ENCODE measurements around the gene KIF21B.
"Not testable (repeated sequence)": the region's sequence is repeated elsewhere in the genome, so short reads cannot be mapped to it uniquely, and the experiment has no call there.

The KIF21B gene

GRCh38 chr1:200969726-200970561 lies 53.6 kb downstream of the KIF21B start:
- no peak for DNase-seq

DNA sequence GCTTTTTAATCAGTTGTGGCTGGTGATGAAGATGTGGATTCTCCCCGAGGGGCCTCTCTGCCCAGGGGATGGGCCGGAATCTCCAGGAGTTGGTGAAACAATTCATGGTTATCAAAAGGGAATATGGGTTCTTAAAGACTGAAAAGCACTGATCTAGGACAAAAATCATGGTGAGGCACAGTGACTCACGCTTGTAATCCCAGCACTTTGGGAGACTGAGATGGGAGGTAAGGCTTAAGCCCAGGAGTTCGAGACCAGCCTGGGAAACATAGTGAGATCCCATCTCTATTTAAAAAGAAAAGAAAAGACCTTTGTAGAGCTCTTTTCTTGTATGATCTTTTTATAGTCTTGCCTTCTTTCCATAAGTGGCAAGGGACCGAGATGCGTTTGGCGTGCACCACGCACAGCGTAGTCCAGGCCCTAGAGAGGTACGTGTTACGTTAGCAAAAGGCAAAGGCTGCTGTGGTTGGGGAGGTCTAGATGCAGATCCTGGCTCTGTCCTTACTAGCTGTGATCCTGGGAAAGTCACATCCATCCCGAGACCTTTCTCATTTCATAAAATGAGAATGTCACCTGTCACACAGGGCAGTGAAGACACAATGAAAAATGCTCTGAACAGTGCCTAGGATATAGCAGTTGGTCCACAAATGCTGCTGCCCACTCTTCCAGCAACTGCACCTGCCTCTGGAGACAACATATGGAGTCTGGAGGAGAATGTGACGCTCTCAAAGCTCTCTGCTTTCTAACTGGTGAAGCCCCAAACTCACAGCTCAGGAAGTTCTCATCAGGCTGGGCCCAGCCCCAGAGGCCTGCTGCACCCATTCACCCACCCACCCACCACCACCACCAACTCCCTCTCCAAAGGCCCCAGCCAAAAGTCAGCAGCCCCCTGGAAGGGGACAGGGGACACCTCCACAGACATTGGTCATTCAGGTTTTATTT lies 54.8 kb downstream of the KIF21B start:
- no peak for DNase-seq

GRCh38 chr1:200967693-200968468 lies 55.6 kb downstream of the KIF21B start:
- no peak for DNase-seq

DNA sequence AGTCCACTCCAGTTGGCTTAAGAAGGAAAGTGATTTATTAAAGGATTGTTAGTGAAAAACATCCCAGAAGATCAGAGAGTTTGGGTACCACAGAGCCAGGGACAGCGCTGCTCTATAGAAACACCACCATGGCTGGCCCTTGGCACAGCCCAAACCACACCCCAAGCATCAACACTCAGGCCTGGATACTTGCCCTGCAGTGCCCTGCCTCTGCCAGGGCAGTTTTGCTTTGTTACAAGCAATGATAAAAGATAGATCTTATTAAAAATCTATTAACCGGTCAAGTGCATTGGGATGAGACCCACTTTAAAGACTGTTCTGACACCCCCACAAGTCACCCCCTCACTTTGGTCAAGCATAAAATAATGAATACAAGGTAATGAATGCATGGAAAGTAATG lies 56.6 kb downstream of the KIF21B start:
- DNase-seq, result no peak

DNA sequence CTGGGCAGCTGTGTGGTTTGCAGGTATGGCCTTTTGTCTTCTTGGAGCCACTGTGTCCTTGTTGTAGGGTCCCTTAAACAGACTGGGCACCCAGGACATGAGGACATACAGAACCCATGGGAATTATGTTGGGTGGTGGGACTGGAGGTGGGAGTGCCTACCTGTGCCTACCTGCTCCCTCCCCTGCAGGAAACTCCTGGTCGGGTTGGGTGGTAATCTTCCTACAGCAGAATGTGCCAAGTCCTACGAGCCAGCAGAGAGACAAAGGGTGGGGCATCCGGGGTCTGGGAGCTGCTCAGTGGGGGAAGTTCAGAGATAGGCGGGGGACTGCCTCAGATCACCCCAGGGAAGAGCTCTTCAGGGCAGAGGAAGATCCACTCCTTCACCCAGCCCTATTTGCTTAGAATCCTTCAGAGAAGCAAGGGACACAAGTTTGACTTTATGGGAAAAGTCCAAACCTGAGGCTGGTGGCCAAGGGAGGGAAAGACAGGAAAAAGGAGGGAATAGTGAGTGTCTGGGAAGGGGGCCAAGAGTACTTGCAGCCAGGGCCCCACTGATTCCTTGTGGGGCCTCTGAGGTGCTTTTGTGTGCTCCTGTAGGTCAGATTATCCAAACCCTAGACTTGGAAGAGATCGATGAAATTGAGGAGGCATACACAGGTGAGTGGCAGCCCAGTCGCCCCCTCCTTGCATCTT lies 58.3 kb downstream of the KIF21B start:
- DNase-seq, result no peak

DNA sequence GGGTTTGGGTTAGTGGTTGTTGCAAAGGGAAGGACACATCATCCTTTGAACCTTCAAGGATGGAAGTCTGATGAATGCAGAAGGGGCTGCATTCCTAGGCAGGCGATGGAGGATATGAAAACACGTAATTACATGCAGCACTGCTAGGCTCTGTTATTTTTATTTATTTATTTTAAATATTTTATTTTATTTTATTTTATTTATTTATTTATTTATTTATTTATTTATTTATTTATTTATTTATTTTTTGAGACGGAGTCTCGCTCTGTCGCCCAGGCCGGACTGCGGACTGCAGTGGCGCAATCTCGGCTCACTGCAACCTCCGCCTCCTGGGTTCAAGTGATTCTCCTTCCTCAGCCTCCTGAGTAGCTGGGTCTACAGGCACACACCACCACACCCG lies 59.6 kb downstream of the KIF21B start:
- not testable (repeated sequence) for DNase-seq

GRCh38 chr1:200963076-200963475 lies 60.4 kb downstream of the KIF21B start:
- DNase-seq, result no peak

DNA sequence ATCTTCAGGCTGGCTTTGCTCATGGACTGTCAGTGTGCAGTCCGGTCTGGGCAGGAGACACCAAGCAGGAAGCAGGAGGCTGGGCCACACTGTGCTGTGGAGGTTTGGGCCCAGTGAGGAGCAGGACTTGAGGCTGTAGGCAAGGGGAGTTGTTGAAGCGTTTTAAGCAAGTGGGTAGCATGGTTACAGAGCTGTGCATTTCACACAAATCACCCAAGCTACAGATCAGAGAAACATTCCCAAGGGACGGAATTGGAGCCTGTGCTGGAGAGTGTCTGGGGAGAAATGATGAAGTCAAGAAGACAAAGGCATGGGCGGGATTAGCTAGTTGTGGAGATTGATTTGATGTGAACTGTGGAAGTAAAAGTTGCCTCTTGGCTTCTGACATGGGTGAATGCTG lies 60.9 kb downstream of the KIF21B start:
- DNase-seq, result no peak

- DNase-seq, result not testable (repeated sequence)
These were observed 61.4 kb downstream of the KIF21B start for GRCh38 chr1:200962151-200962550.

- DNase-seq, result no peak
These were observed 62.6 kb downstream of the KIF21B start for GRCh38 chr1:200960948-200961340.

DNA sequence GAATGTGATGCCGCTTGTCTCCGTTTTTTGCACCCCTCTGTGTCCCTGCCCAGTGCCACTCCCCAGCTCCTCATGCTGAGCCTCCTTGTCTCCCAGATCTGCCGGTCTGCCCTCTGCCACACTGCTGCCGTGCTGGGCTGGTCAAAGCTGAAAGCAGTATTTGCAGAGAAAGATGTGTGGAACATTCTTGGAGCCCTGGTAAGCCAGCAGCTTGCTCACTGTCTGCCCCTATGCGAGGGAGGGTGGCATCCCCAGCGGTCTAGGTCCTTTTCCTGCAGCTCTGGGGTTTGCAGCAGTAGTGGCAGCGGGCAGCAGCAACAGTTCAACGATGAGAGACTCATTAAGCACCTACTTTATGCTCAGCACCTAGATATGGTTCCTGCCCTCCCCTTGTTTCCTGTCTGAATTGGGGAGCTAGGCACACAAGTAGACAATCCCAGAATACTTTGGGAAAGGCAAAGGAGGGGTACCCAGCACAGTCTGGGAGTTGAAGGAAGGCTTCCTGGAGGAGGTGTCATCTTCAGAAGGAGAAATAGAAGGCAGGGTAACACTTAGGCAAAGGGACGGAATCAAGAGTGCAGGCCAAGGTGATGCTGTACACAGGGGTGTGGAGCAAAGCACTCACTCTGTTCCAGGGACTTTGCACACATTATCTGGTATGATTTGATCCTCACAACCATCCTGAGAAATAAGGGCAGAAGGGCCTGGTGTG lies 63.1 kb downstream of the KIF21B start:
- no peak for DNase-seq

DNA sequence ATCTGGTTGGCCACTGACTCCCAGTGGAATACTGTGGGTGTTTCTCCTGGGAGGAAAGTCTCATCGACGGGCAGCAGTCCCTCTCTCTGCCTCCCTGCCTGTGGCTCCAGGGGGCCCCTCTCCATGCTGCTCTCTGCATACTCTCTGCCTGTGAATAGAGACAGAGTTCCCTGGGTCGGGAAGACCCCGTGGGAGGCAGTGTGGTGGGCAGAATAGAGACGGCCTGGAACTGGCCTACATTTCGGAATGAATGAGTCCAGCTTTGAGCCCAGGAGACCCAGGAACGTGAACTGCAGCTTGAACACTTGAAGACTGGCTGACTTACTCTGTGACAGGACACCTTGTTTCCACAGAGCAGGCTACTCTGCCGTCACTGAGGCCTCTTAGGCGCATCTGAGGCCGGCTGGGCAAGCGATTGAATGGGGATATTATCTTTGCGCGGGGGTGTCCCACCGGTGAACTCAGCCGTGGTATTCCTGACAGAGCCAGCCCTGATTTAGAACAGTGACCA lies 64.0 kb downstream of the KIF21B start:
- peak in 2 of 14 donors; percentile 5 to 39 for DNase-seq

- DNase-seq, result no peak
These were observed 64.9 kb downstream of the KIF21B start for GRCh38 chr1:200958597-200958996.

DNA sequence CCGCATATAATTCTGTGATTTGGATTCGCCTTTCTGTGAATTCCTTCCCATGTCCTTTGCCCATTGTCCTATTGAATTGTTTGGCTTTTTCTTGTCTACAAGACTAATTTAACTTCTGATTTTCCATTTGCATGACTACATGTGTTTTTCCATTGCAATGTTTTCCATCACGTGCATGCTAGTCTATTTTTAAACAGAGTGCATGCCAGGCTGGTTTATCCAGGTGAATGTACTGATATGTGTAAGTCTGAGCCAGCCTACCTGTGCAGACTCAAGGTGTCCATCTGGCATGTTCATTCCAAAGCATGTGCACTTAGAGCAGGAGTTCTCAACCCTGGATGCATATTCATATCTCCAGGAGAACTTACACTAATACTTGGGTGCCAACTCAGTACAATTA lies 69.1 kb downstream of the KIF21B start:
- DNase-seq, result no peak

DNA sequence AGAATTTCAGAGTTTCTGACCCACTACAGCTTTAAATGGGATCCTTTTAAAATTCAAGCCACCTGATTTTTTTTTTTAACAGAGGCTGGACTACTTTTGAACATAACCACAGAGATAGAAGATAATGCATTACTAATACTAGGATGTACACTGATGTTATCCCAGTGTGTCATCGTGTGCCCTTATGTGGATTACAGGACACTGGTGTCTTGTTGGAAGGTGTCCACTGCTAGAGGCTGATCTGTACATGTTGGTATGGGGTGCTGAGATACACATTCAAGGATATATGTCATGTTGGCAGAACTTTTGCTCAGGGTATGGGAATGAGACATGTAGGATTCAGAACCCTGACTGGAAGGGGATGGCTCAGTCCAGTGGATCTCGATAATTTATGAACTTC lies 72.5 kb downstream of the KIF21B start:
- DNase-seq, result no peak

DNA sequence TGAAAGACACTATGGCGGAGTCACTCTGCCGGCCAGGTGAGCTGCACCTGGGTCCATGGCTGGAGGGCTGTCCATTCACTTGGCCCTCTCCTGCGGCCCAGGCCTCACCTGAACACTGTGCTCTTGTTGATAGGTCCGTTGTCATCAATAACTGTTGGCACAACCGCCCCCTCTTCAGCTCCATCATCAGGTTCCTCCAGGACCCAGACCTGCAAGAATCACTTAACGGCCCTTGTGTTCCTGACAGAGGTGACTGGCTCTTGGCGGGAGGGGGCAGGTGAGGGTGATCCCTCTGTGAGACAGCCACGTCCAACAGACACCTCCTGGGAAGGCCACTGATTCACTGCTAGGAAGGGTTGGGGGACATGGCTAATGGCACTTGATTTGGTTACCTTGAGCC lies 73.9 kb downstream of the KIF21B start:
- DNase-seq, result no peak

GRCh38 chr1:200947059-200947566 lies 76.4 kb downstream of the KIF21B start:
- DNase-seq, result no peak

GRCh38 chr1:200945111-200945510 lies 78.4 kb downstream of the KIF21B start:
- DNase-seq, result no peak

GRCh38 chr1:200938955-200939354 lies 84.6 kb downstream of the KIF21B start:
- no peak for DNase-seq

DNA sequence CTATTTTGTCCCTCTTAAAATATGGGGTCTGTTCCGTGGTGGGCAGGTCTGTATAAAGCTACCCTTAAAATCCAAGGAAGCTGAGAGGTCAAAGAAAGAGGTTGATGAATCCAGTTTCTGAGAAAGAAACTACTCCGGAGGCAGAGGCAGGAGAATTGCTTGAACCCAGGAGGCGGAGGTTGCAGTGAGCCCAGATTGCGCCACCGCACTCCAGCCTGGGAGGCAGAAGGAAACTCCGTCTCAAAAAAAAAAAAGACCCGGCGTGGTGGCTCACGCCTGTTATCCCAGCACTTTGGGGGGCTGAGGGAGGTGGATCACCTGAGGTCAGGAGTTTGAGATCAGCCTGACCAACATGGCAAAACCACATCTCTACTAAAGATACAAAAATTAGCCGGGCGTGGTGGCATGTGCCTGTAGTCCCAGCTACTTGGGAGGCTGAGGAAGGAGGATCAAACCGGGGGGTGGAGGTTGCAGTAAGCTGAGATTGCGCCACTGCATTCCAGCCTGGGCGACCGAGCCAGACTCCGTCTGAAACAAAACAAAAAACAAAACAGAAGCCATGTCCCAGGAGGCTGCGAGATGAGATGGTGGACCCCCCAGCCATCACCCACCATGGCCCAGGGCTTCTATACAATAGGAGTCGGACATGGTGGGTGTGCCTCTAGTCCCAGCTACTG lies 88.1 kb downstream of the KIF21B start:
- DNase-seq, result not testable (repeated sequence)
